Epithelial cell of prostate (primary cell): Measurements from ENCODE around the gene IQUB.
"Not testable (repeated sequence)": the region's sequence is repeated elsewhere in the genome, so short reads cannot be mapped to it uniquely, and the experiment has no call there.

Experiments used
- DNase-seq: peaks from one replicate; pipeline ENCODE4 v3.0.0-alpha.2; 2011; ENCODE audit warnings: low read depth, low spot score
- H3K27ac ChIP-seq: fragments of 450-650 bp; 2 replicates; pipeline ENCODE4 v1.5.1; 2017; ENCODE audit warnings: mild to moderate bottlenecking

Gene IQUB

DNA sequence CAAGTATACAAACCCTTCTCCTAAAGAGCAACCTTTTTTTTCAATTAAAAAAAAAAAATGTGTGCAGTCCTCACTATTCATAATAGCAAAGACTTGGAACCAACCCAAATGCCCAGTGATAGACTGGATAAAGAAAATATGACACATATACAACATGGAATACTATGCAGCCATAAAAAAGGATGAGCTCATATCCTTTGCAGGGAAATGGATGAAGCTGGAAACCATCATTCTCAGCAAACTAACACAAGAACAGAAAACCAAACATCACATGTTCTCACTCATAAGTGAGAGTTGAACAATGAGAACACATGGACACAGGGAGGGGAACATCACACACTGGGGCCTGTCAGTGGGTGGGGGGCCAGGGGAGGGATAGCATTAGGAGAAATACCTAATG, 17.7 kb upstream of the IQUB start:
- not testable (repeated sequence) for H3K27ac ChIP-seq, DNase-seq

GRCh38 chr7:123548406-123548805, 14.0 kb upstream of the IQUB start:
- no peak for DNase-seq
- H3K27ac ChIP-seq, result no peak overlapping the region

GRCh38 chr7:123539871-123540270, 5.5 kb upstream of the IQUB start:
- no peak overlapping the region for H3K27ac ChIP-seq
- no peak for DNase-seq

DNA sequence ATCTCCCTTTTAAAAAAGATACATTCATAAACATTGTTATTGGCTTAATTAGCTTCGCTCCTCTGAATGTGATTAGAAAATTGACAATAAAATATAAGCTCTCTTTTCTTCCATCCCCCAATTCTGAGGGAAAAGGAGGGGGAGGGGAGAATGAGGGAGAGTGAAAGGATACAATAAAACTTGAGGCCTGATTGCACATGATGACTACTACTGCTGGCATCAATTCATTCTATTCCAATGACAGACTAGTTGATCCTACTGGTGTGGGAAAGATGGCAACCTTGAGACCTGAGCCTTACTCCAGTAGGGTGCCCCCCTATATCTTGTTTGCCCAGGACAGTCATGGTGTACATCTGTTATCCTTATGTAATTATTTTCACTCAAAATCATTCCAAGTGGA, 4.5 kb upstream of the IQUB start:
- peak overlapping the region; percentile 31 for H3K27ac ChIP-seq
- DNase-seq, result no peak

DNA sequence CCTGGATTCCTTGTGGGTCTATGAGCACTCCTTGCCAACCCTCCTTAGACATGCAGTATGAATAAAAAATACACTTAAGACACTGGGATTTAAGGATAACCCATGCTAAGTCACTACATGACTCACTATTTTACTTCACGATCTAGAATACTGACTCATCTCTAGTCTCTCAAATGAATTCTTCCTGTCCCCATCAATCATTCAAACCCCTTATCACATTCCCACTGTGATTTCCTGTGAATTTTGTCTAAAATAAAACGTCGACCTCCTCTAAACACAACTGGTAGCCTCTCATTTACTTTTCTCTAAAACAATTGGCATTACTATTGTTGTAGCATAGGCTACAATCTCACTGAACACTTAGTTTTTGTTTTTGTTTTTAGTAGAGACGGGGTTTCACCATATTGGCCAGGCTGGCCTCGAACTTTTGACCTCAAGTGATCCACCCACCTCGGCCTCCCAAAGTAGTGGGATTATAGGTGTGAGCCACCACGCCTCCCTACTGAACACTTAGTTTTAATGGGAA, 3.9 kb upstream of the IQUB start:
- peak overlapping the region; percentile 31 for H3K27ac ChIP-seq

DNA sequence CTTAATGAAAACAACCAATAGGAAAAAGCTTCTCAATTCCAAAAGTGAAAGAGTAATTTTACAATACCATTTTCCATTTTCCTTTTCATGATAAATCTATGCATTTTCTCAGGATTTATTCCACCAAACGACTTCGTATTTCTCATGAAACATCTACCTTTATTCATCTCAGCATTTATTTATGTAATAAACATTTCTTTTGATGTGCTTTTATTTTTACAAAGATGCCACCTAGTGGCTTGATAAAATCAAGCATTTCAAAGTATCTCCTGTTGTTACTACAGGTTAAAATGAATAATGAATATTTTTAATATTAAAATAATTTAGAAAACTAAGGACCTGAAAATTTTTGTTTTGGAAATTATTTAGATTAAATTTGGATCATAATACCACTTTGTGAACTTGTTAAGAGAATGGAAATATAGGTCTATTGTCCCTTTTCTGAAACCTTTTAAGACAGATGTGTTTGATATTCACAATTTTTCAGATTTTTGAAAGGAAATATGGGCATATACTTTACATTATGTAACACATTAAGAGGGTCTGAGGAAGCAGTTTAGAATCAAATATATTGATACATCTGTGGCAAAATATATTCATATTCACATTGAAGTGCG, 2.7 kb upstream of the IQUB start:
- H3K27ac ChIP-seq, result no peak overlapping the region
- no peak for DNase-seq

More for the DNA sequence above, 3.9 kb upstream of the IQUB start:
- DNase-seq, result peak; percentile 36

DNA sequence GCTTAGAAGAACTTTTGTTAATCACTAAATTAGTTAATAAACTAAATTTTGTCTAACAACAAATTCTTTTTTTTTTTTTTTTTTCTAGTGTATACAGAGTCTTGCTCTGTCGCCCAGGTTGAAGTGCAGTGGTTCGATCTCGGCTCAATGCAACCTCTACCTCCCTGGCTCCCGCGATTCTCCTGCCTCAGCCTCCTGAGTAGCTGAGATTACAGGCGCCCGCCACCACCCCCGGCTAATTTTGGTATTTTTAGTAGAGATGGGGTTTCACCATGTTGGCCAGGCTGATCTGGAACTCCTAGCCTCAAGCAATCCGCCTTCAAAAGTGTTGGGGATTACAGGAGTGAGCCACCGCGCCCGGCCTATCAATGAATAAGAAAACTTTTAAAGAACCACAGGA, 1.1 kb upstream of the IQUB start:
- peak overlapping the region; percentile 73 for H3K27ac ChIP-seq
- DNase-seq, result no peak

DNA sequence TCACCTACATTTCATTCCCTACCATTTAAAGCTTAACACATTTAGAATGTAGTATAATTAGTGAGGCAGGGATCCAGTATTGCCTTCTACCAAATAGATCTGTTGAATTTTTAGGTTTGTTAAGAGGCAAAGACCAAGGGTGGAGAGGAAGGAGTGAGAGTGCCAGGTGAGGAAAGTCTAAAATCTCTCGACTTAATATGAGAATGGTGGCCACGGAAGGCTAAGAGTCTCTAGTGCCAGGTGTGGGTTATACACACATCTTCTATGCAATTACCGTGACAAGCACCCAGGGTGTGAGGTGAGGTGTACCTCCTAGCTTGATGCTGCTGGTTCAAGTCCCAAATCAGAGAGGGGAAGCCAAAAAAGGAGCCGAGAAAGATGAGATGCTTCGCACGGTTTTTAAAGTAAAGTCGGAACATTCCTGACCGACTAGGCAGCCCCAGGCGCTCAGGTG, 439 bp downstream of the IQUB start:
- DNase-seq, result no peak
- H3K27ac ChIP-seq, result peak overlapping the region; percentile 73

DNA sequence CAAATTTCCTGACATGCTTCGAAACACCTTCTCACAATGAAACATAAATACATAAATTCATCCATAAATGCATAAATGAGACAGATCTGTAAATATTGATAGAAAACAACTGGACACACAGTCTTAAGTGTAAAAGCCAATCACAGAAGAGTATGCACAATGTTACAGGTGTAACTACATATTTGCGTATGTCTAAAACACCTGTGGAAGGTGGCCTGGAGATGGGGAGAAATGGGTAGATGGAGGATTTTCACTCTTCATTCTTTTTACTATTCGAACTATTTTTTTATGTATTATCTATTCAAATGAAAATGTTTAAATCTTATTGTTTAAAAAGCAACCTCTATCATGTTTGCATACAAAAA, 860 bp downstream of the IQUB start:
- no peak overlapping the region for H3K27ac ChIP-seq
- DNase-seq, result no peak

DNA sequence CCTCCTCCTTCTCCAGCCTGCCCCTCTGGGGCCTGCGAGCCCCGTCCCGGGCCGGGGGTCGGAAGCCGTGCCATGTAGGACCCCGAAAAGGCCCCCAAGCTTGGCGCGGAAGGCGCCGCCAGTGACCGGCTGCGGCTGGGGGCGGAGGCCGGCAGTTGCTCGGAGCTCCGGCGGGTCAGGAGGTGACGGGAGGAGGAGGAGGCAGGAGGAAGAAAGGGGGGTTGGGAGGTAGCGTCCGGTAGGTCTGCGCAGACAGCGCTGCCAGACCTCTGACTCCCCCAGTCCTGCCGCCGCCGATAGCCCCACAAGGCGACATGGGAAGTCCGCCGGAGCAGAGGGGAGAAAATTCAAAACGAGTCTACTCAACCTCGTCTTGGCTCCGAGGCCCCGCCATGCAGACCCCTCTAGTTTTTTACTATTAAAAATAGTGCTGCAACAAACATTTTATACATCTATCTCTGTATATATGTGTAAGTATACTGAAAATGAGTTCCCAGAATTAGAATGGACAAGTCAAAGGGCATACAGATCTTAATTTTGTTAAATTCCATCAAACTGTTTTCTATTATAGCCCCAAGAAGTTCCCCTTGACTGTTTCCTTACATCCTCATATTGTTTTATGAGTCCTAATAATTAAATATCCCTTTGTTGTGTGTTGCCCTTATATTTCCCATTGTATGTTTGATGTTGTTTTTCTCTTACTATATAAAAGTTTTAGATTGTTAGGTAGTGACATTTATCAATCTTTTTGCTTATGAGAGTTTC, 1.4 kb downstream of the IQUB start:
- H3K27ac ChIP-seq, DNase-seq: not testable (repeated sequence)

DNA sequence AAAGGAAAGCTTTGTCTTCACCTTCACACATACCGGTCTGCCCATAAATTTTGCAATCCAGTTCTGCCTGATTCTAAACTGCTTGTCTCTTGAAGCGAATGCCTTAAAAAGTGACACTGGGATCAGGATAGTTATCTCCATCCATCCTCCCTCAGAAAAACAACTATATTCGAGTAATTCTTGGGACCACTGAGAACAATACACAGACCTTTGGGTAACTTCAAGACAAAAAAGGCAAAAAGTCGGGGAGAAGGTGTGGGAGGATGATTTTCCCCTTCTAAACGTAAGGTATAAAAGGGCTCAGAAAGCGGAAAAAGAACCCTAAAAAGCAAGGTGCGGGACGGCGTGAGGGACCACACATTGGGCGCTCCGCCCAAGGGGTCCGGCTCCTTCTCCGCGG, 2.1 kb downstream of the IQUB start:
- not testable (repeated sequence) for DNase-seq, H3K27ac ChIP-seq

DNA sequence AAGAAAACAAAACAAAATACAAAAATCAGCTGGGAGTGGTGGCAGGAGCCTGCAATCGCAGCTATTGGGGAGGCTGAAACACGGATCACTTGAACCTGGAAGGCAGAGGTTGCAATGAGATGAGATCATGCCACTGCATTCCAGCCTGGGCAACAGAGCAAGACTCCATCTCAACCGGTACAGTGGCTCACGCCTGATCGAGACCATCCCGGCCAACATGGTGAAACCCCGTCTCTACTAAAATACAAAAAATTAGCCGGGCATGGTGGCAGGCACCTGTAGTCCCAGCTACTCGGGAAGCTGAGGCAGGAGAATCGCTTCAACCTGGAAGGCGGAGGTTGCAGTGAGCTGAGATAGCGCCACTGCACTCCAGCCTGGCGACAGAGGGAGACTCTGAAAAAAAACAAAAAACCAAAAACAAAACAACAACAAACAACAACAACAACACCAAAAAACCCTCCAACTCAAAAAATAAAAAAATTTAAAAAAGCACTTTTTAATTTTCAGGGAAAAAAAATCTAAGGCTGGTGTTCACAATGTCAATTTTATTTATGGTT, 4.3 kb downstream of the IQUB start:
- H3K27ac ChIP-seq, DNase-seq: not testable (repeated sequence)

DNA sequence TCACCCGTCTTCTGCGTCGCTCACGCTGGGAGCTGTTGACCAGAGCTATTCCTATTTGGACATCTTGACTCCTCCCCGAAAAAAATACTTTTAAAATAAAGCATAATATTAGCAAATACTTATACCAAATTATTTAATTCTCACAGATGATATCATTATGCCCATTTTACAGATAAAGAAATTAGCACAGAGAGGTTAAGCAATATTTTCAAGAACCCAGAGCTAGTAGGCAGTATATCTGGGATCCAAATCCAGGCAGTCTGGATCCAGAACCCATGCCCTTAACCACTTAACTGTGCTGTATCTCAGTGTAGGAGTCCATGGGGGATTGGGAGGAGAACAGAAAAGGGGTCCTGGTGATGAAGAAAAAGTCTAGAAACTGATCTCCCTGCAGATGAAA, 6.1 kb downstream of the IQUB start:
- H3K27ac ChIP-seq, result no peak overlapping the region
- DNase-seq, result no peak

DNA sequence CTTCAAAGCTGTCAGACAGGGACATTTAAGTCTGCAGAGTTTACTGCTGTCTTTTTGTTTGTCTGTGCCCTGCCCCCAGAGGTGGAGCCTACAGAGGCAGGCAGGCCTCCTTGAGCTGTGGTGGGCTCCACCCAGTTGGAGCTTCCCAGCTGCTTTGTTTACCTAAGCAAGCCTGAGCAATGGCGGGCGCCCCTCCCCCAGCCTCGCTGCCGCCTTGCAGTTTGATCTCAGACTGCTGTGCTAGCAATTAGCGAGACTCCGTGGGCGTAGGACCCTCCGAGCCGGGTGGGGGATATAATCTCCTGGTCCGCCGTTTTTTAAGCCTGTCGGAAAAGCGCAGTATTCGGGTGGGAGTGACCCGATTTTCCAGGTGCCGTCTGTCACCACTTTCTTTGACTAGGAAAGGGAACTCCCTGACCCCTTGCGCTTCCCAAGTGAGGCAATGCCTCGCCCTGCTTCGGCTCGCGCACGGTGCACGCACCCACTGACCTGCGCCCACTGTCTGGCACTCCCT, 6.6 kb downstream of the IQUB start:
- not testable (repeated sequence) for H3K27ac ChIP-seq, DNase-seq

DNA sequence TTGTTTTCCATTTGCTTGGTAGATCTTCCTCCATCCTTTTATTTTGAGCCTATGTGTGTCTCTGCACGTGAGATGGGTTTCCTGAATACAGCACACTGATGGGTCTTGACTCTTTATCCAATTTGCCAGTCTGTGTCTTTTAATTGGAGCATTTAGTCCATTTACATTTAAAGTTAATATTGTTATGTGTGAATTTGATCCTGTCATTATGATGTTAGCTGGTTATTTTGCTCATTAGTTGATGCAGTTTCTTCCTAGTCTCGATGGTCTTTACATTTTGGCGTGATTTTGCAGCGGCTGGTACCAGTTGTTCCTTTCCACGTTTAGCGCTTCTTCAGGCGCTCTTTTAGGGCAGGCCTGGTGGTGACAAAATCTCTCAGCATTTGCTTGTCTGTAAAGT, 7.9 kb downstream of the IQUB start:
- not testable (repeated sequence) for H3K27ac ChIP-seq, DNase-seq

DNA sequence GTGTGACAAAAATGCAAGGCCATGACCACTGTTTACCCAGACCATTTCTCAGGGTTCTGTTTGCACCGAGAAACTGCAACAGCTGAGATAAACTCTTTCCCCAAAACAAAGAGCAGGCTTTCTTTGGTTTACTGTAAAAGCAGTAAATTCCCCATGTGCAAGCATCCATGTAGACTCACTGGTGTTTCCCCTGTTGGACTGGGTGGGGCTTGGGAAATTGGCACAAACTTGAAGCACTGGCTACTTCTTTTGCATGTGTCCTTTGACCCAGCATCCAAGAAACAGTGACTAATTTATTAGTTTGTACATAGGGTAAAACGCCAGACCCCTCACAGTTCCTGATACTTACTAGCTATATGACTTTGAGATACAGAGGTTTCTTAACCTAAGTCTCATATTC, 12.3 kb downstream of the IQUB start:
- no peak for DNase-seq
- no peak overlapping the region for H3K27ac ChIP-seq

GRCh38 chr7:123505221-123505620, 29.2 kb downstream of the IQUB start:
- DNase-seq, result no peak
- H3K27ac ChIP-seq, result no peak overlapping the region

DNA sequence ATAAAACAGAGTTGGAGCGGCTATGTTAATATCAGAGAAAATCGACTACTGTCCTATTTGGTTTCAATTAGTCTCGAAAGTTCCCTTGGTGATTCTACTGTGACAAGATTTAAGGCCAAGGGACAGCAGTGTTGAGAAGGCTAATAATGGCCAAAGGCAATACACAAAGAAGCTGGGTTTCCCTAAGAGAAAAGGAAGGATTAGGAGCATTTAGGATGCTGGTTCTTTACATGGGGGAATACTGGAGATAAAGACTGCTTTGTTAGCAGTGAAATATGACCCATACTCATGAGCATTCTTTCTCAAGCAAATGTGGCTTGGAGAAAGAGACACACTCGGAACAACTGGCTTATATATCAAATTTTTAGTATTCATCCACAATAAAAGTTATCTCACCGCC, 32.2 kb downstream of the IQUB start:
- H3K27ac ChIP-seq, result no peak overlapping the region
- DNase-seq, result no peak

DNA sequence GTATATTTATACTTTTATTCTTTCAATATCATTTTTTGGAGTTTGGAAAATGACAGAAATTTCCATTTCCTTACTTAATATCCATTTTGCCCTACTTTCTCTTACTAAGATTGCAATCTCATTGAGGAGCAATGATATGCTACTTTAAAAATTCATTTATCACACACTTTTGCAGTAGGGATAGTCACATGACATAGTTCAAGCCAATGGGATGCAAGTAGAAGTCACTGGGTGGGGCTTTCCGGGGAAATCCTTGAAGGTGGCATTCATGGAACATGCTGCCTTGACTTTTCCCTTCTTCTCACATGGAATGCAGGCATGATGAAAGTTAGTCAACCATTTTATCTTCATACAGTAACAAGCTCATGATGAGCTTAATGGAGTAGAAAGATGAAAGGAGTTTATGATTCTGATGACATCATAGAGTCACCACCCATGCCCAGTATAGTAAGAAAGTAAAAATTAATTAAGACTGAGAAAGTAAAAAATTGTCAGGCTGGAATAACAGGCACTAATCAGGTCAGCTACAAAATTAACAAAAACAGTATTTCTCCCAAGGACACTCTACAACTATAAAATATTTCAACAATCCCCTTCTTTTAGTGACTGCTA, 33.4 kb downstream of the IQUB start:
- H3K27ac ChIP-seq, result no peak overlapping the region
- DNase-seq, result no peak

- no peak overlapping the region for H3K27ac ChIP-seq
- no peak for DNase-seq
These were observed 35.0 kb downstream of the IQUB start for GRCh38 chr7:123499211-123499970.
